NCI-H2227 (cell line): Measurements from ENCODE around the gene C1orf116.

Experiments
- DNase-seq: peaks from one replicate; lab custom pipeline; 2025; ENCODE audit not compliant: unreplicated experiment; lab: John Stamatoyannopoulos, UW

Gene C1orf116

DNA sequence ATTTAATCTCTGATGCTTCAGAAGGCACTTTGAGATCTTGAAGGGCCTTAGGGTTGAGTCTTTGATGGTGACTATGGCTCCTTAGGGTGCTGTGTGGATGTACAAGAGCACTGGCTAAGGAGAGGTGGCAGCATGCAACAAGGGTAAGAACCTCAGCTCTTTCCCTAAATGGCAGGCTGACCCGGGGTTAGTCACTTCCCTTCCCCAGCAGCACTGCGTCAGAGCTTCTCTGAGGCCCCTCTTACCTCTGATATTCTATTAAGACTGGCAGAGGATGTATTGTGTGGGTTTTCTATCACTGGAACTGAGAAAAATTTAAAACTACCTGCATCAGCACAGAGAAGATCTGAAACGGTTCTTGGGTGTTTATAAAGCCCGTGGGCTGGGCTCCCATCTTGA is 11.8 kb downstream of the C1orf116 start:
- no peak for DNase-seq

- no peak for DNase-seq
Observed at GRCh38 chr1:207020065-207020708, 12.4 kb downstream of the C1orf116 start.

GRCh38 chr1:207019661-207020060 is 12.9 kb downstream of the C1orf116 start:
- no peak for DNase-seq

- no peak for DNase-seq
Observed at GRCh38 chr1:207019161-207019560, 13.4 kb downstream of the C1orf116 start.

DNA sequence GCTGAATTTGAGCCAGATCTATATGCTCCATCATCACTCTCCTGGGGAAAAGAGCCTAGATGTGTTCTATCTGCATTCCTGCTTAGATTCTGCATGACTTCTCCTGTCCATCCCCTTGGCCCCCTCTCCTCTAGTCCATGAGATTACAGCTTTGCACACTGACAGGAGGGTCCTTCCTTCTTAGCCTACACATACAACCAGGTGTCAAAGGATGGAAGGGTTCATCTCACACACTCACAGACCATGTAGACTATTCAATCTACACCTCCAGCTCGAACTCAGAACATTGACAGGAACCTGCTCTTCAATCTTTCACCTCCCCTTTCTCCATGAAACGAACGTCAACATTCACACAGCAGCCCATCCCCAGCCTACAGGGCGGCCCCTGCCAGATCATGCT is 13.8 kb downstream of the C1orf116 start:
- no peak for DNase-seq

GRCh38 chr1:207017615-207018559 is 14.7 kb downstream of the C1orf116 start:
- DNase-seq, result no peak

- no peak for DNase-seq
Observed at GRCh38 chr1:207015791-207016190, 16.8 kb downstream of the C1orf116 start.

DNA sequence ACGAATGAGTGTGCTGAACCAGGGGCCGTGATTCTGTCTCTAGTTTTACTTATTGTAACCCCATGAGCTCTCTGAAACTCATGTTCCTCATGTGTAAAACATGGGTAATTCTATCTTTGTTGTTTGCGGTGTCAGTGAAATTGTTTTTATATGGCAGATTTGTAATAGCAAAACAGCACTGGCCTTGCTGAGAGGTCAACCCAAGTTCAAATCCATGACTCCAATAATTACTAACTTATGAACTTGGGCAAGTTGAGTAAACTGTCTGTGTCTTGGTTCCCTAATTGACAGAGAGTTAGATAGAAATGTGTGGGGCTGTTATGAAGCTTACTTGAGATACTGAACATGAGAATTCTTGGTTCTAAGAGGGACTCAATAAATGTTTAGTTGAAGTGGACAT is 17.8 kb downstream of the C1orf116 start:
- no peak for DNase-seq

DNA sequence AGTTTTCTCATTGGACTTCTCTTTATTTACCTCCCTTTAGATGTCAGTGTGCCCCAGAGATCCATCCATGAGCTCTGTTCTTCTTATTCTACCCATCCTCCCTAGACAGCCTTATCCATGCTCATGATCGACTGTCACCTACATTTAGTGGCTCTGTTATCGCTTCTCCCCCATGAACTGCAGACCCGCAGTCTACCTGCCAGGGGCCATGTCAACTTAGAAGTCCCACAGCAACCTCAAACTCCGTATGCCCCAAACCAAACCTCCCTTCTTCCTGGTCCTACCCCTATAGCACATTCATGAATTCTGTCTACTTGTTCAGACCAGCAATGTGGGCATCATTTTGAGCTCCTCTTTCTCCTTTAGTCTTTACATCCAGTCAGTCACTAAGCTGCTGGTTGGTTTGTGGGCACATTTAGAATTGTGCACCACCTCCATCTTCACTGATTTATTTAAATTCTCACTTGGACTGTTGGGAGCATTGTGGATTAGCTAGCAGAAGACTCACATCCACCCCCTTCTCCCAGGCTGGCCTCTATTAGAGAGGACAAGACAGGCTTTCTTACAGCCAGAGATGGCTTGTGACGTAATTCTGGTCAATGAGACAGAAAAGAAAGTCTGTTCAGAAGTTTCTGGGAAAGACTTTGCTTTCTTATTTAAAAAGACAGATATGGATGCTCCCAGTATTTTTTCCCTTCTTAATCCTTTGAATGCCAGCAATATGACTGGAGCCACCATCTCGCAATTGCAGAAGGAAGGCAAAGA is 19.1 kb downstream of the C1orf116 start:
- no peak for DNase-seq

DNA sequence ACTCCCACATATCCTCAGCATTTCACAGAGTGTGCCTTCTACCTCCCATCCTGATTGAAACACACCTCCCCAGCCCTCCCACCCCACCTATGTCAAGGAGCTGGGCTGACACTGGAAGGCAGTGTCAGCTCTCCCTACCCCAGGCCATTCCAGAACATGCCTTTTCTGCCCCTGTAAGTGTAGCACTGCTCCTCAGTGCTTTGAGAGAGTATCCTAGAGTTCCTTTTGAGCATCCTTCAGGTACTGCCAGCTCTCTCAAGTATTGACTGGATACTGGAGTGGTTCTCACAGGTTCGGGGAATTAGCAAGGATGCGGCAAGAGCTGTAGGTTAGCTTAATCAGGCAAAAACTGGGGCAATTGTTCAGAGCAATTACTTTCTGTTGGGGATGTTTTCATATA is 21.8 kb downstream of the C1orf116 start:
- no peak for DNase-seq

DNA sequence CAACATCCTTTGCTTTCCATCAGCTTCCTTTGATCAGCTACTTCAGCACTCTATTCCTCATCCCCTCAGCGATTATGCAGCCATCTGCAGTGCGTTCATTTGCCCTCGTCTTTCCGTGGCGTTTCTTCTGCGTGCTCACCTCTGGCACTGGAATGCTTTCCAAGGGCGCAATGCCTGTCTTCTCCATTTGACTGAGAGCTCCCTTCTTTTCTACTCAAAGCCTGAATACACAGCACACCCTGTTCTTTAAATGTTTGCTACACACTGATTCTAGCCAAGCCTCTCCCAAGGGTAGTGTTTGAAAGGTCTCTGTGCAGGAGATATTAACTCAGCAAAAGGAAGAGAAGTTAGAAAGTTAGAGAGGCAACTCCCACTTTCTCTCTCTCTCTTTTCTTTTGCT is 22.6 kb downstream of the C1orf116 start:
- DNase-seq, result no peak

DNA sequence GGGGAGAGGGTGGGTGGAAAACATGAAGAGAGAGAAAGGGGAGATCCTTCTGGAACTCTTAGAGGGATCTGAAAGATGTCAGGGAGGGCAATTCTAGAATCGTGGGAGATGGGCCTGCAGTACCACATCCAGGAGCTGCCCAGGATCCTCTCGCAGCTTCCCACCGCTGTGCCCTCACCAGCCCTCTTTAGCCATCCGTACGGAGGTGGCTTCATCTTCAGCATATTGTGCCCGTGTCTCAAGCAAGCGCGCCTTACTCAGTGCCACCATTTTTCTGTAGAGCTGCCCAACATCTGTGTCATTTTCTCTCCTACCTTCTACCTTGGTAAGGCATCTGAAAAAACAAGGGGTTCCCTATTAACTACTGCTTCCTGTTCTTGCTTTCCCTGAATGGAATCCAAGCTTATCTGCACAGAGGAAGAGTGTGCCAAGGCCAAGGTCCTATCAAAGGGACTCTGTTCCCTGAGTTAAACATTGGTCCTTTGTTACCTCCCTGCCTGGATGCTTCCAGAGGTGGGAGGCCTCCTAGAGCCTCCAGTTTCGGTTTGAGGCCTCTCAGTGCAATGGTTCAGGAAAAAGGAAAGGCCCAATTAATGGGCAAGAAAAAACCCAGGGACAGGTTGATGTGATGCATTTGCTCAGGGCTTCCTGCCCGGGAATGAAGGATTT is 23.2 kb downstream of the C1orf116 start:
- no peak for DNase-seq

GRCh38 chr1:207007352-207008033 is 25.1 kb downstream of the C1orf116 start:
- DNase-seq, result no peak

GRCh38 chr1:207006914-207007313 is 25.6 kb downstream of the C1orf116 start:
- DNase-seq, result no peak

- DNase-seq, result no peak
Observed at GRCh38 chr1:207006083-207006482, 26.5 kb downstream of the C1orf116 start.

DNA sequence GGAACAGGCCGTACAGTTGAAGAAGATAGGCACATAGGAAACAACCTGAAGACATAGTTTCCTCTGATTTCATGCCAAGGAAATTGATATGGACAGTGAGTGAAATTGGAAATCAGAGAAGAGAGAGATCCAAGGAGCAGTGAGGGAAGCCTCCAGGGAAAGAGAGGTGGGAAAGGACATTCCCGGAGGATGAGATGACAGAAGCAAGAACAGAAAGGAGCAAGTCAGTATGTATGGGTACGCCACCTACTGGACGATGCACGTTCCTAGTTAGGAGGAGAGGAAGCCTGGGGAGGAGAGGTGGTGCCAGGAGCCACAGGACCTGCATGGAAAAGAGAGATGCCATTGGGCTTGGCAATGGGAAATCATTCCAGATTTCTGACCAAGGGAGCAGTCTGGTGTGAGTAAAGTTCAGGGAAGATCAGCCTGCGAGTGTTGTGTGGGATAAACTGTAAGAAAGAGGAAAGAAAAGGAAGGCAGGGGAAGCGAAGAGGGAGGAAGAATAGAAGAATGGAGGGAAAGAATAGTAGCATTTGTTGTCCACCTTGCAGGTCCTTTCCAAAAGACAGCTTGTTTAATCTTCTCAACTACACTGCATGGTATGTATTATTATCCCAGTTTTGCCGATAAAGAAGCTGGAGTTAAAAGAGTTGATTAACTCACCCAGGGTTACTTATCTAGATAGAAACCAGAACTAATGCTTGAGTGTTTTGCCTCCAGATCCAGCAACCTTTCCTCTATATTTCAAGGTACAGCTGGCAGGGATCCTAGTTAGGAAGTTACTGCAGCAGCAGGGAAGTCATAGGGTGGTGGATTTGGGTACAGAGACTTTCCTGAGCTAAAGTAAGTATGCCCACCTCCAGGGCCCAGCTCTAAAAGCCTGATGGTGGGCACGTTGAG is 27.4 kb downstream of the C1orf116 start:
- DNase-seq, result peak; percentile 49

GRCh38 chr1:207003210-207003609 is 29.3 kb downstream of the C1orf116 start:
- no peak for DNase-seq

DNA sequence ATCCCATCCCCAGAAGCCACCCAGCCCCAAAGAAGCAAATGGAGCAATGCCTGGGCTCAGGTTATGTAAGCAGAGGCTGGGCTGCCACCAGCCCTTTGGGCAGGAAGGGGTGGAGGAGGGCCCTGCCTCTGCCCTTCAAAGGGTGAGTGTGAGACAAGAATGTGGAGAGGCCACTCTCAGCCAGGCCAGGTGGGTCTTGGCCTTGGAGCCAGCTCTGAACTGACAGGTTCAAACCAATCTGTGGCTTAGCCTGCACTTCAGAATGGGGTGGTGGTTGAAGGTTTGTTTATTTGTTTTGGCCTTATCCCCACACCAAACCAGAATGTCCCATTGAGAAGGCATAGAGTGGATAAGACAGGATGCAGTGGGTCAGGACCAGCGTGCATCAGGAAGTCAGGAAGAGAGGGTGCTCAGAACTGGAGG is 29.8 kb downstream of the C1orf116 start:
- DNase-seq, result no peak

- no peak for DNase-seq
Observed at GRCh38 chr1:207001492-207002245, 30.9 kb downstream of the C1orf116 start.
